HG03460 (cell line): ENCODE results near the gene ZNF469.

Experiments
- ATAC-seq: cut with Tn5 transposase; IDR thresholded peaks from one replicate; pipeline ENCODE4 v1.9.1; 2021; ENCODE audit not compliant: unreplicated experiment

ZNF469 gene, protein sequence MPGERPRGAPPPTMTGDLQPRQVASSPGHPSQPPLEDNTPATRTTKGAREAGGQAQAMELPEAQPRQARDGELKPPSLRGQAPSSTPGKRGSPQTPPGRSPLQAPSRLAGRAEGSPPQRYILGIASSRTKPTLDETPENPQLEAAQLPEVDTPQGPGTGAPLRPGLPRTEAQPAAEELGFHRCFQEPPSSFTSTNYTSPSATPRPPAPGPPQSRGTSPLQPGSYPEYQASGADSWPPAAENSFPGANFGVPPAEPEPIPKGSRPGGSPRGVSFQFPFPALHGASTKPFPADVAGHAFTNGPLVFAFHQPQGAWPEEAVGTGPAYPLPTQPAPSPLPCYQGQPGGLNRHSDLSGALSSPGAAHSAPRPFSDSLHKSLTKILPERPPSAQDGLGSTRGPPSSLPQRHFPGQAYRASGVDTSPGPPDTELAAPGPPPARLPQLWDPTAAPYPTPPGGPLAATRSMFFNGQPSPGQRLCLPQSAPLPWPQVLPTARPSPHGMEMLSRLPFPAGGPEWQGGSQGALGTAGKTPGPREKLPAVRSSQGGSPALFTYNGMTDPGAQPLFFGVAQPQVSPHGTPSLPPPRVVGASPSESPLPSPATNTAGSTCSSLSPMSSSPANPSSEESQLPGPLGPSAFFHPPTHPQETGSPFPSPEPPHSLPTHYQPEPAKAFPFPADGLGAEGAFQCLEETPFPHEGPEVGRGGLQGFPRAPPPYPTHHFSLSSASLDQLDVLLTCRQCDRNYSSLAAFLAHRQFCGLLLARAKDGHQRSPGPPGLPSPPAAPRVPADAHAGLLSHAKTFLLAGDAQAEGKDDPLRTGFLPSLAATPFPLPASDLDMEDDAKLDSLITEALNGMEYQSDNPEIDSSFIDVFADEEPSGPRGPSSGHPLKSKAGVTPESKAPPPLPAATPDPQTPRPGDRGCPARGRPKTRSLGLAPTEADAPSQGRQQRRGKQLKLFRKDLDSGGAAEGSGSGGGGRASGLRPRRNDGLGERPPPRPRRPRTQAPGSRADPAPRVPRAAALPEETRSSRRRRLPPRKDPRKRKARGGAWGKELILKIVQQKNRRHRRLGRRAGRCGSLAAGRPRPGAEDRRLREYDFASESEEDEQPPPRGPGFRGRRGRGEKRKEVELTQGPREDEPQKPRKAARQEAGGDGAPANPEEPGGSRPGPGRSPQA (N-terminal part only)

DNA sequence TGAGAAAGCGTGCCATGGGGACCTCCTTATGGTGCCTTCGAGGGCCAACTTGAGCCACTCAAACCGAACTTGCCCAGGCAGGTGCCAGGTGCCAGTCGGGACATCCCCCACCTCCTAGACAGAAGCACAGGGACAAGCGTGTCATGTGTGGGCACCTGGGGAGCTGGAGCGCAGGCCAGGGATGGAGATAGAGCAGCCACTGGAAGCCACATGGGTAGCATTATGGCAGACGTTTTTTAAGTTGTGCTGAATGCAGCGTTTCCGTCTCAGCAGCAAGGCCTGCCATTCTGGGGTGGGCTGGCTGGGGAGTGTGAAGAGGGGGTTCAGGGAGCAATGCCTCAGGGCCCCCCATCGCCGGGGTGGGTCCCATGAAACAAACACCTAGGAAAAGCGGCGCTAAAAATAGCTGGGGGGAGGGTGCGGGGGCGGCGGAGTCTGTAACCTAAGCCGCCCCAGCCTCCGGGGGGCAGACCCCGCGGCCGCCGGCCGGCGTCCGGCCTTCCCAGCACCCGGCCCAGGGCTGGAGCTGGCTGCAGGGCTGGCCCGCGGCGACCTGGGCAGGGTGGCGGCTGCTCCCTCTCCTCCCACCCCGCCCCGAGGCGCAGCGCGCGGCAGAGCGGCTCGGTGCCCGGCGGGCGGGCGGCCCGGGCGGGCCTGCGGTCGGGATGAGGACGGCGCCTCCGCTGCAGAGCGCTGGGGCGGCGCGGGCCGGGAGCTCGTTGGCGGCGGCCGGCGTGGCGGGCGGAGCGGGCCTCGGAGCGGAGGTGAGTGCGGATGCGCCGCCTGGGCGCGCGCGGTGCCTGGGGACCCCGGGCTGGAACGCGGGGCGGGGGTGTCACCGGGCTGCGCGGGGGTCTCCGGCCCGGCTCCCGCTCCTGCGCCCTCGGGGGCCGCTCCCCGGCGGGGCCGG lies at the start of gene ZNF469:
TSS of gene ZNF469 (plus strand) at position 469 of the 910 bp plus-strand sequence. CDS start 44,512 bp downstream, outside the sequence.
- no peak for ATAC-seq

DNA sequence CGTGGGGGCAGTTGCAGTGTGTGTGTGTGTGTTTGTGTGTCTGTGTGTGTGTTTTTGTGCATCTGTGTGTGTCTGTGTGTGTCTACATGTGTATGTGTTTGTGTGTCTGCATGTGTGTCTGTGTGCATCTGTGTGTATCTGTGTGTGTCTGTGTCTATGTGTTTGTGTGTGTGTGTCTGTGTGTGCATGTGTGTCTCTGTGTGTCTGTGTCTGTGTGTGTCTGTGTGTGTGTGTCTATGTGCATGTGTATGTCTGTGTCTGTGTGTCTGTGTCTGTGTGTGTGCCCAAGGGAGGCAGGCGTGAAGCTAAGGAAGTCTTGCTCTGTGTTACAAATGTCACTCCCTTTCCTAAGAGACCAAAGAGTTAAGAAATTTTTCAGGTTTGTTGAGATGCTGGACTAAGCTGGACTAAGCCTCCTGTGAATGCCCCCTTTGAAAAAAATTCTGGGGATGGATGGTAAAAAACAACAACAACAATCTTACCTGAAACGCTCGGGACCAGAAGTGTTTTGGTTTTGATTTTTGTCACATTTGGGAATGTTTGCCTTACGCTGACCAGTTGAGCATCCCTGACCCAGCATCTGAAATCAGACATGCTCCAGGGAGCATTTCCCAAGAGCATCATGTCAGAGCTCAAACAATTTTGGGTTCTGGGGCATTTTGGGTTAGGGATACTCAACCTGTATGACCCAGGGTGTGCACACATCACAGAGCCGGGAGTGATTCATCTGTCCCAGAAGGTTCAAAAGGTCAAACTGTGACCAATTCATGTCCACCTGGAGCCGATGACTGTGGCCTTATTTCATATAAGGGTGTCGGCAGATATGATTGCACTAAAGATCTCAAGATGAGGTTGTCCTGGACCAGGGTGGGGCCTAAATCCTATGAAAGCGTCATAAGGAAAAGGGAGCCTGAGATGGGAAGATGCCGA lies 48.6 kb upstream of the ZNF469 start:
- no peak for ATAC-seq

DNA sequence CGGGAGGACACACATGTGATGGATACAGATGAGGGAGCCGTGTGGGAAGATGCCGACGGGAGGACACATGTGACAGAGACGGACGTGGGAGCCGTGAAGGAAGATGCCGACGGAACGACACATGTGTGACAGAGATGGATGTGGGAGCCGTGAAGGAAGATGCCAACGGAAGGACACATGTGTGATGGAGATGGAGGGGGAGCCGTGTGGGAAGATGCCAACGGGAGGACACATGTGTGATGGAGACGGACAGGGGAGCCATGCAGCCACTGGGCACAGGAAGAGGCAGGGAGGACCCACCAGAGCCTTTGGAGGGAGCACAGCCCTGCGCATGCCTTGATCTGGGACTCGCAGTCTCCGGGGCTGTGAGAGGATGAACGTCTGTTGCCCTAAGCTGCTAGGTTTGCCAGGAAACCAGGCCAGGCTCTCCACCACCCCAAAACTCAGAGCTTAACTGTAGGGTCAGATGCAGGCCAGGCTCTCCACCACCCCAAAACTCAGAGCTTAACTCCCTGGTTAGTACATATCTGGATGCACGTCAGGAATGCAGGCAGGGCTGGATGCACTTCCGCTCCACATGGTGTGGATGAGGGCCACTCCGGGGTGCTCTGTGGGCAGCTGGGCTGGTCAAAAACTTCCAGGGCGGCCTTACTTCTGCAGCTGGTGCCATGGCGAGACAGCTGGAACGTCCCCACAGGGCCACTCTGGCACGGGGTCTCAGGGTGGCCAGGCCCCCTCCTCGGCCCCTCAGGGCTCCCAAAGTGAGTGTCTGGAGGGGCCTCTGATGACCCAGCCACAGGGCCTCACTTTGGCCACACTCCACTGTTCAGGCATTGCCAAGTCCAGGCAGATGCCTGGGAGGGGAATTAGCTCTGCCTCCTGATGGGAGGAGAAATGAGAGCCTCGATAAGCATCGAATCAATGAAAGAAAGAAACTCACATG lies 47.7 kb upstream of the ZNF469 start:
- ATAC-seq: no peak

DNA sequence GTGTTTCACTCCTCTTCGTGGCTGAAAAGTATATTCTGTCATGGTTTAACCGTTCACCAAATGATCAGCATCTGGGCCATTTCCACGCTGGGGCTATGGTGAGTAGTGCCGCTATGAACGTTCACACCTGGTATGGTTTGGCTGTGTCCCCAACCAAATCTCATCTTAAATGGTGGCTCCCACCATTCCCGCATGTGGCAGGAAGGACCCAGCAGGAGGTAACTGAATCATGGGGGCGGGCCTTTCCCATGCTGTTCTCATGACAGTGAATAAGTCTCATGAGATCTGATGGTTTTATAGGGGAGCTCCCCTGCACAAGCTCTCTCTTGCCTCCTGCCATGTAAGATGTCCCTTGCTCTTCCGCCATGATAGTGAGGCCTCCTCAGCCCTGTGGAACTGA lies 45.7 kb upstream of the ZNF469 start:
- ATAC-seq: no peak

DNA sequence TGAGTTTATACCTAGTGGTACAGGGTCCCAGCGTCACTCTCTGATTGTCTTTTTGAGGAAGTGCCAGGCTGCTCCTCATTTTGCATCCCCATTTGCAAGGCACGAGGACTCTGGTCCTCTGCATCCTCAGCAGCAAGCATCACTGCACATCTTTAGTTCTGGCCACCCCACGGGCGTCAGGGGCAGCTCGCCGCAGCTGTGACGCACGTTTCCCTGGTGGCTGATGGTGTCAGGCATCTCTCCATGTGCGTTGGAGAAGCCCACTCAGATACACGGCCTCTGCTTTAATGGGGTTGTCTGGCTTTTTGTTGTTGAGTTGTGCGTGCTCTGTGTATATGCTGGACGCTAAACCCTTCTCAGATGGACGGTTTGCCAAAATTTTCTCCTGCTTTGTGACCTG lies 45.2 kb upstream of the ZNF469 start:
- no peak for ATAC-seq

DNA sequence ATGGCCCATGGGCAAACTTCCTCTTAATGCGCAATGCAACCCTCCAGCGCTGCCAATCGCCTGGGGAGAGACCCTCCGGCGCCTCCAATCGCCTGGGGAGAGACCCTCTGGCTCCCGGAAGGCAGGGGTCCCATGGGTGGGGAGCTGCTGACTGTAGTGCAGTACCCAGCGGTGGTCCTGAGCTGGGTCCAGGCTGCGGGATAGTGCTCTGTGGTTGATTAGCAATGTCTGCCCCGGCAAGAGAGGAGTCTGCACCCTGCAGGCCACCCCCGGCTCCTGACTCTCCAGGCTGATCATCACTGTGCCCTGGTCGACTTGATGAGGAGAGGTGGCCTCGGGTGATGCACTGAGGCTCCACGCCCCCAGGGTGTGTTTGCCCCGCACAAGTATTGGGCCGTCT lies 44.6 kb upstream of the ZNF469 start:
- ATAC-seq: no peak

DNA sequence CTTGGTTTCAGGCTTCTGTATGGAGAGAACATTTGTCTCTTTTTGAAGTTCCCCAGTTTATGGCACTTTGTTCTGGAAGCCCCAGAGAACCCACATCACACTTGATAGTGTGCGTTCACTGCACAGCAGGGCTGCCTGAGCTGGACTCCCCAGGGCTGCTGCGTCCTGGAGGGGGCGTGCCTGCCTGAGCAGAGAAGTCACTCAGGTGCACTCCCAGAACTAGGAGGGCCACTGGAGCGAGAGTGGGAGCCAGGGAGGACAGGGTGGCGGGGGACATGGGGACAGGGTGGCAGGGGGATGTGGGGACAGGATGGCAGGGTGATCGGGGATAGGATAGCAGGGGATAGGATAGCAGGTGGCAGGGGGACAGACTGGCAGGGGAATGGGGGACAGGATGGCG lies 43.9 kb upstream of the ZNF469 start:
- ATAC-seq: no peak

DNA sequence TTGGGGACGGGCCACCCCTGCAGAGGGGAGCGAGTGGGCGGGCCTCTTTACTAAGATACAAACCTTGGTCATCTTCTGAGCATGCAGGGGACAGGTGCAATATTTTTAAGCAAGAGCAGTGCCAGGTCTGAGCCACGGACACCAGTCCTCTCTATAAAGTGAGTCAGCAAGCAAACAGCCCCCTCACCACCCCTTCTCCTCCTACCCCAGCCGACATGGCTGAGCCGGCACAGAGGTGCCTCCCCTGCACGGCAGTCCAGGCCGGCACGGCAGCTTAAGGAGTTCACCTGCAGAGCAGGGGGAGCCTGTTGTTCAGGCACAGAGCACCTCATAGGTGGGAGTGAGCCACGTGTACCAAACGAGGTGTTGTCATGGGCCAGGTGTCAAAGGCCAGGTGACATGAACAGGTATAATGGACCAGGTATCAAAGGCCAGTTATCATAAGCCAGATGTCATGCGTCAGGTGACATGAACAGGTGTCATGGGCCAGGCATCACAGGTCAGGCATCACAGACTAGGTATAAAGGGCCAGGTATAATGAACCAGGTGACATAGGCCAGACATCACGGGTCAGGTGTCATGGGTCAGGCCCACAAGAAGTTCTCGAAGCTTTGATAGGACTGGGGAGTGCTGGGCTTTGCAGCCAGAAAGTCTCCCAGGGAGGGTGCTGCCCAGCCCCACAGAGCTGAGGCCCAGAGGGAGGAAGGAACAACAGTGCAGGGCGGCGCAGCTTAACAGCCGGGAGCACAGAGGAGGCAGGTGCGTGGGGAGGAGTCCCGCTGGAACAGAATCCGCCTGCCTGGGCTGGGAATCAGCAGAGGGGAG lies 42.6 kb upstream of the ZNF469 start:
- no peak for ATAC-seq

DNA sequence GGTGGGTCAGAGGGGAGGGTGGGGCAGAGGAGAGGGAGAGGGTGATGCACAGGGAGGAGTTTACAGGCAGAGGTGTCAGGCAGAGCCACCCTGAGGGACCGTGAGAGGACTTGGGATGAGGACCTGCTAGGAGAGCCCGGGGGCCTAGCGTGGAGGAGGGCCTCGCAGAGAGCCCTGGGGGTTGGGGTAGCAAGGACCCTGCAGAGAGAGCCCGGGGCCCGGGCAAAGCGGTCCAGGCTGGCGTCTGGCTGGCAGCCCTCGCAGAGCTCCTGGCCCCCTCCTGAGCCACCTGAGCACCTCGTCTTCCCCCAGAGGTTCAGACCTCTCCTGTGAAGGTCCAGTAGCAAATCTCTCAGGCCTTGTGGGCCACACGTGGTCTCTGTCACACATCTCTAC lies 42.0 kb upstream of the ZNF469 start:
- ATAC-seq: no peak

DNA sequence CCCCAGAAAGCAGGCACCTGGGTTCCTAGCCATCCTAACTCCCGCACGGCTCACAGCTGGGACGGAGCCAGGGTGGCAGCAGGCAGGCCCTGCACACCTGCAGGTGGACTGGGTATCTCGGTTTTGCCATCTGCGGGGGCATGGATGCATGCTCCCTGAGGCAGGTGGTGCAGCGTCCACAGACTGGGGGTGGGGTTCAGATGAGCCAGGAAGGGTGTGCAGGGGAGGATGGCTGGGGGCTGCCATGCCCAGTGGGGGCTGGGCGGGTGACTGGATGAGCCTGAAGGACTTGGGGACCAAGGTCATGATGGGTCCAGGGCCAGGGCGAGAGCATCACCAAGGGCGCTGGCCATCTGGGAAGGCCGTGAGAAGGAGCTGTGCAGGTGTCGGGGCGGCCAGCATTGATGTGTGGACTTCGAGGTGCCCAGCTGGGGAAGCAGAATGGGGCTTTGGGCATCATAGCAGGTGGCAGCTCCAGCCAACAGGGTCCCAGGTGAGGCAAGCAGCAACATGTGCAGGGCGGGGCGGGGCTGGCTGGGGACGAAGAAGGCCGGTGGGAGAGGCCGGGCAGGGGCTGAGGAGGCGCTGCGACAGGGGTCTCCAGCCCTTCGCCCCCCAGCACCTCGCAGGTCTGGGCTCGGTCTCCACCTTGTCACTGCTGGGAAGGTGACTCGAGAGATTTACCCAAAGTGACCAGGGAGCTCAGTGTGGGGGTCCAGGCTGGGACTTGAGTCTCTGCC lies 41.0 kb upstream of the ZNF469 start:
- ATAC-seq: no peak

DNA sequence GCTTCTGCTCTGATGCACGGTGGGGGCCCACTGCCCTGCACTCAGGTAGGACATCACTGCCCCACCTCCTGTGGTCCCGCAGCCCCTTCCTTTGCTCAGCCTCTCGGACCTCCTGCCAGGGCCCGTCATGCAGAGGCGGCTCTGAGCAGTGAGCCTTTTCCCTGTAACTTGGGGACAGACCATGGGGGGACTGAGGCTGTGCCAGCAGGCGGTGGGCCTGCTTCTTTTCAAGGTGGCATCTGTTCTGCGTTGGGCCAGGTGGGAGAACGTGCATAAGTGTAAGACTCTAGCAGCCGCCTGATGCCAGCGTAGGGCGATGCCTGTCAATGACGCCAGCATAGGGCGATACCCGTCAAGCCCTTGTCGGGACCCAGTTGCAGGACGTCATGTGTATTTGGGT lies 40.3 kb upstream of the ZNF469 start:
- no peak for ATAC-seq

DNA sequence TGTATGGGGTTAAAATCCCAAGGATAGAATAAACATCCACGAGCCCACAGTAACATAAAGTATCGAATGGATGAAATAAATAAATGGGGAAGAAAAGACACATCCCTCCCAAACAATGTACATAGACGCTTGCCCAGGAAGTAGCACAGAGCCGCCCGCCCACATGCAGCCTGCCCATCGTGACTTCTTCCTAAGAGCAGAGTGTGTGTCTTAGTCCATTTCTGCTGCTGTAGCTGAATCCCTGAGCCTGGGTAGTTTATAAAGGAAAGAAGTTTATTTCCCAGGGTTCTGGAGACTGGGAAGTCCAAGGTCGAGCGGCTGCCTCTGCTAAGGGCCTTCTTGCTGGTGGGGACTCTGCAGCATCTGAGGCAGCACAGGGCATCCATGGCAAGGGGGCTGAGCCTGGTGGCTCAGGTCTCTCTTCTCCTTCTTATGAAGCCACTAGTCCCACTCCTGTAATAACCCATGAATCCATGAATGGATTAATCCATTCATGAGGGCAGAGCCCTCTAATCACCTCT lies 39.4 kb upstream of the ZNF469 start:
- ATAC-seq: no peak

DNA sequence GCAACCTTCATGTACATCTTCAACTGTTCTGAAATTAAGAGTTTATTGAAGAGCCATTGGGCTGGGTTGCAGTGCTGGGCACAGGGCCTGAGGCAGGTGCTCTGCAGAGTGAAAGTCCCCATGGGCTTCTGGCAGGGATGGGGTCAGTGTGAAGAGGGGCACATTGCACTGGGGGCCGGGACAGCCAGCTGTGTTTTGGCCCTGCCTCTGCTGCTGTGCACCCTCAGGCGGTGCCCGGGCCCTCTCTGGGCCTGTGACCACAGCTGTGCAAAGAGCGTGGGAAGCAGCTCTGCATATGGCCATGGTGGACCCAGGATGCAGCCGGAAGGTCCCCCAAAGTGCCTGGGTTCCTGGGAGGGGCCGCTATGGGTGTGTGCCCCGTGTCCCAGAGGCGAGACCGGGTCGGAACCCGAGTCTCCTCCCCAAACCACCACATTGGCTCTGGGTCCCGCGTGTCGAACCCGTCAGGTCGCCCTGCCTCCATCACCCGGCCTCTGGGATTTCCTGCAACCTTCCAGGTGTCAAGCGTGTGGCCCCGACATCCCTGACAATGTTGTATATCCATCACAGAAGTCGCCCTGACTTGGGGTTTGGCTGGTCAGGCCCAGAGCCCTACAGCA lies 38.2 kb upstream of the ZNF469 start:
- no peak for ATAC-seq

DNA sequence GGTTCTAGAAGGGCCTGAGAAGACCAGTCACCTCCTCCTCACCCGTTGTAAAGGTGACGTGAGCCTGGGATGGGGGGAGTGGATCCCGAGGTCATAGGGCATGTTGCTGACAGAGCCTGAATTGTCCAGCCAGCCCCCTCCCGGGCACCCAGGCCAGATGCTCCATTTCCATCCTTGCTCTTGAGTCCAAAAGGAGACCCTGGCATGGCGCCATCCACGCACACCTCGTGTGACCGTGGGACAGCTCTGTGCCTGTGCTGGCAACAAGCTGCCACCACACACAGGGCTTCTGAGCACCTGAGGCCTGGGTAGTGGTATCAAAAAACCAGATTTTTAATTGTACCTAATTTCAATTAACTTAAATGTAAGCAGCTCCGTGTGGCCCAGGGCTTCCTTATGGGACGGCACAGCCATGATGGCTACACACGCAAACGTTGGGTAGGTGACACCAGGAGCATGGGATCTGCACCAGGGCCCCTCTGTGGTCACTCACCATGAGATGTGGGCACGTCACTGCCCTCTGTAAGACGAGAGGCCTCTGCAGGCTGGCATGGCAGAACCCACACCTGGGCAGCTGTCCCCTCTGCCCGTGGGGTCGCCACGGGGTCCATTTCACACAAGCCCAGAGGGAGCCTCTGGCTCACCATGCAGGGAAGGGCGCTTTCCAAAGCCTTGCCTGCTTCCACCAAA lies 37.6 kb upstream of the ZNF469 start:
- ATAC-seq: no peak

DNA sequence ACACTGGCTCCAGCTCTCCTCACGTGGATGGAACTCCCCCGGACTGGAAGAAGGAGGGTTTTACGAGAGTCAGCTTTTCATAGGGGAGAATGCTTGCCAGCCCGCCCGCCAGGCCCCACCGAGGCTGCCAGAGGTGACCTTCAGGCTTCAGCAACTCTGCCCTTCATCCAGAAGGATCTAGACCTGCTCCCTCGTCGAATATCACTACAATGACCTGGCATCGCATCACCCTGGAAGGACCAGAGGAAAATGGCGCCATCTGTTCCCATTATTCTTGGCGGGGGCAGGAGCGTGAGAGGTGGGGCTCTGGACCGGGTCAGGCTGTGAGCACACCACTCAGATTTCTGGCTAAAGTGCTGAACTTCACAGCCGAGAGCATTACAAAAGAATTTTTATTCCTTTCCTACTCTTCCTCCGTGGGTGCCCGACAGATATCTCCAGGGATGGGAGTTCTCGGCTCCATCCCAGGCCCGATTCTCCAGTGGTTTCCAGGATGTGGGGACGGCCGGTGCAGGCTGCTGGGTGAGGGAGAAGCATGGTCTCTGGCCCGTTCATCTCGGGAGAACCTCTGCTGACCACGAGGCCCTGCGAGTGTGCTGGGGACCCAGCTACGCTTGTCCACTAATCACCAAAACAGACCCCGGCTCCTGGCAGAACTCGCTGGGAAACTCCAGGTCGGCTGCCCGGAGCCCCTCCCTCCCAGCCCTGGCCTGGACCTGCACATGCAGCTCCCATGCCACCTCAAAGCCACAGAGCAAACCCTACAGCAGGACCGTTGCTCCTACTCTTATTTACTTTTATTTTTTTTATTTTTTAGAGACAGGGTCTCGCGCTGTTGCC lies 36.8 kb upstream of the ZNF469 start:
- ATAC-seq: no peak
